Endodermal cell (in vitro differentiated cells): ENCODE measurements around the gene AATF. TPM values are rescaled to one million over a fixed set of nuclear protein-coding genes. Genes with fewer than 3 reads are reported as not detected.

ENCODE experiments used
- DNase-seq: peaks from one replicate; pipeline ENCODE4 v3.0.0-alpha.2; 2017
- H3K27ac ChIP-seq: 2 replicates; pipeline ENCODE4 v1.5.1; 2013; ENCODE audit warnings: mild to moderate bottlenecking, low read depth, low read length, moderate library complexity
- H3K27me3 ChIP-seq: 2 replicates; pipeline ENCODE4 v1.6.1; 2013; ENCODE audit warnings: mild to moderate bottlenecking, low read length, moderate library complexity; ENCODE audit not compliant: insufficient read depth, control insufficient read depth, poor library complexity, severe bottlenecking
- H3K36me3 ChIP-seq: 2 replicates; pipeline ENCODE4 v1.7.0; 2013; ENCODE audit warnings: mild to moderate bottlenecking, low read length, moderate library complexity; ENCODE audit not compliant: control insufficient read depth, insufficient read depth
- H3K4me1 ChIP-seq: one replicate; pipeline ENCODE4 v1.7.0; 2013; ENCODE audit warnings: low read length; ENCODE audit not compliant: control insufficient read depth, insufficient read depth
- H3K4me3 ChIP-seq: 2 replicates; pipeline ENCODE4 v1.5.1; 2013; ENCODE audit warnings: mild to moderate bottlenecking, low read length, moderate library complexity
- H3K9ac ChIP-seq: 2 replicates; pipeline ENCODE4 v1.6.1; 2013; ENCODE audit warnings: mild to moderate bottlenecking, low read length, moderate library complexity; ENCODE audit not compliant: poor library complexity, severe bottlenecking; ENCODE audit errors: extremely low read depth
- H3K9me3 ChIP-seq: 2 replicates; pipeline ENCODE4 v1.6.1; 2013; ENCODE audit warnings: mild to moderate bottlenecking, low read length, moderate library complexity; ENCODE audit not compliant: control insufficient read depth
- H3K27ac Mint-ChIP-seq: 2 replicates; pipeline ENCODE4 v1.8.0; 2020; ENCODE audit warnings: mixed read lengths
- H3K27me3 Mint-ChIP-seq: 2 replicates; pipeline ENCODE4 v1.8.0; 2021; ENCODE audit warnings: mild to moderate bottlenecking, mixed read lengths; ENCODE audit not compliant: insufficient read depth
- H3K36me3 Mint-ChIP-seq: 2 replicates; pipeline ENCODE4 v1.8.0; 2020; ENCODE audit warnings: low read depth, mixed read lengths
- H3K4me1 Mint-ChIP-seq: 2 replicates; pipeline ENCODE4 v1.8.0; 2020; ENCODE audit warnings: mixed read lengths
- H3K4me3 Mint-ChIP-seq: 2 replicates; pipeline ENCODE4 v1.8.0; 2020; ENCODE audit warnings: mild to moderate bottlenecking, moderate library complexity, mixed read lengths
- H3K9me3 Mint-ChIP-seq: 2 replicates; pipeline ENCODE4 v1.8.0; 2020; ENCODE audit warnings: mild to moderate bottlenecking, mixed read lengths
- WGBS, 2 experiments: methylation state at CpG; one replicate each; pipeline versions ENCODE4 v1.1.5 to v1.1.7; 2013; ENCODE audit warnings: missing lambda C conversion rate in 2 of 2, mixed read lengths in 1 of 2; ENCODE audit not compliant: insufficient coverage in 1 of 2, insufficient read length in 1 of 2; 5-methylcytosine and 5-hydroxymethylcytosine counted together
- total RNA-seq, 2 donors: library from RNA; stranded (reverse); fragmentation: NEBNext Ultra II Directional in 1 of 2; extraction: Animal tissue kit (Norgen Biotek cat#: 25700) in 1 of 2; gene quantifications; 2 replicates in 1 of 2; 3 replicates in 1 of 2; pipeline ENCODE4 v1.2.1, GENCODE V29; 2021
- TF ChIP-seq, protein P1 (sequence below): fragments of 200-600 bp; sonication (generic); conservative IDR thresholded peaks from 2 replicates; pipeline ENCODE4 v1.5.0; 2021; ENCODE audit warnings: antibody characterized with exemption, mild to moderate bottlenecking

Gene AATF
- total RNA-seq, 2 donors from 2014 or later, result 90.7 TPM

DNA sequence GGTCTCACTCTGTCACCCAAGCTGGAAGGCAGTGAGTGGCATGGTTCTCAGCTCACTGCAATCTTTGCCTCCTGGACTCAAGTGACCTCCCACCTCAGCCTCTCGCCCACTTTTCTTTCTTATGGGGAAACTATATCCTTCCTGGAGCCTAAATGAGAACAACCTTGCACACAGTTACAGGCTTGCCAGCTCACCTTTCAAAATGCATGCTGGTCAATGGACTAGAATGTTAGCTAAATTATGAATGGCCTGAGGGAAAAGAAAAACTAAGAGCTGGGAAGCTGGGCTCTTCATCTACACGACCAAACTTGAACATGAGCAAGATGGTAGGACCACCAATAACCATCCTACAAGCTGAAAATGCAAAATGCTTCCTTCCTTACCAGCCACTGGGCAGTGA lies 22.1 kb upstream of the AATF start:
- peaks cover 24% of the 10 kb centered on the region for H3K27me3 Mint-ChIP-seq
- 66% methylated on average over 2 of the region's 2 CpGs; no CpG with 5 or more reads in 1 of the 2 experiments for WGBS, 2 experiments
- no peaks in the 10 kb centered on the region for H3K9me3 ChIP-seq
- H3K4me3 Mint-ChIP-seq, result peak overlapping the region; percentile 34
- peaks cover 84% of the 10 kb centered on the region for H3K4me1 Mint-ChIP-seq
- H3K27ac ChIP-seq, result no peak overlapping the region
- peaks cover 20% of the 10 kb centered on the region for H3K27me3 ChIP-seq
- H3K4me1 ChIP-seq, result peaks cover 50% of the 10 kb centered on the region
- TF ChIP-seq, protein P1, sequence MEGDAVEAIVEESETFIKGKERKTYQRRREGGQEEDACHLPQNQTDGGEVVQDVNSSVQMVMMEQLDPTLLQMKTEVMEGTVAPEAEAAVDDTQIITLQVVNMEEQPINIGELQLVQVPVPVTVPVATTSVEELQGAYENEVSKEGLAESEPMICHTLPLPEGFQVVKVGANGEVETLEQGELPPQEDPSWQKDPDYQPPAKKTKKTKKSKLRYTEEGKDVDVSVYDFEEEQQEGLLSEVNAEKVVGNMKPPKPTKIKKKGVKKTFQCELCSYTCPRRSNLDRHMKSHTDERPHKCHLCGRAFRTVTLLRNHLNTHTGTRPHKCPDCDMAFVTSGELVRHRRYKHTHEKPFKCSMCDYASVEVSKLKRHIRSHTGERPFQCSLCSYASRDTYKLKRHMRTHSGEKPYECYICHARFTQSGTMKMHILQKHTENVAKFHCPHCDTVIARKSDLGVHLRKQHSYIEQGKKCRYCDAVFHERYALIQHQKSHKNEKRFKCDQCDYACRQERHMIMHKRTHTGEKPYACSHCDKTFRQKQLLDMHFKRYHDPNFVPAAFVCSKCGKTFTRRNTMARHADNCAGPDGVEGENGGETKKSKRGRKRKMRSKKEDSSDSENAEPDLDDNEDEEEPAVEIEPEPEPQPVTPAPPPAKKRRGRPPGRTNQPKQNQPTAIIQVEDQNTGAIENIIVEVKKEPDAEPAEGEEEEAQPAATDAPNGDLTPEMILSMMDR, result no peak
- no peak overlapping the region for H3K9ac ChIP-seq
- no peak for DNase-seq
- H3K36me3 Mint-ChIP-seq, result peaks cover 32% of the 10 kb centered on the region
- no peaks in the 10 kb centered on the region for H3K9me3 Mint-ChIP-seq
- H3K4me3 ChIP-seq, result peak overlapping the region; percentile 53
- no peak overlapping the region for H3K27ac Mint-ChIP-seq
- H3K36me3 ChIP-seq, result peaks cover 54% of the 10 kb centered on the region

DNA sequence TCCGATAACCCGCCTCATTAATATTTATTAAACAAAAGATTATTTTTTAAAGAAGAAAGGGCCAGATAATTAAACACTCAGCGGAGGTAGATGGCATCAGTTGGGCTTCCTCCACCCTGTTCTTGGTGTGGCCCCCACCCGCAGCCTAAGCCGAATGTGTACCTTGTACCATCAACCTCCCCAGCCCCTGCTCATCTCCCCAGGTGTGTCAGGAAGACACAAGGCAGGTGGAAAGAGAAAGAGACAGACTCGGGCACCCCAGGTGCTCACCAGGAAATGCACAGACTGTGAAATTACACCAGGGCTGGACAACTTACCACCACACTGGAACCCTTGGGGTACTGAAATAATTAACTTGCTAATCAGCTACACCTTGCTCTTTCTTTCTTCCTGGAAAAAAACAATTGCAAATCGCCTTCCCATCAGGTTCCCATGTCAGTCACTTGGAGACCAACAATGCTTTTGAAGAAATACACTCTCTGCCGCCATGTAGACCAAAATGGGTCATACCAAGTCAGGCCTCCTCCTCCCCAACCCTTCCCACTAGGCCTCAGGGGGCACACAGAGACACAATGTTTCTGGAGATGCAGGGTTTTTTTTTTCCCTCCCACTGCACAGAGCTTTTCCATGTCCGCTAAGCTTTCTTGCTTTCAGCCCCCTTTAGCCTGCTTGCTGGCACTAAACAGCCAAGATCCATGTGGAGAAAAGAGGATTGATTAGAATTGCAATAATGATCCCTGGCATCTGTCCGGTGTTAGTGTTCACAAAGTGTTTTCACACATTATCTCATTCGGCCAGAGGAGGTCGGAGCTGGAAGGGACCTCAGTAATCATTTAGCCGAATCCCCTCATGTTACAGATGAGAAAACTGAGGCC lies 20.0 kb upstream of the AATF start:
- TF ChIP-seq, protein P1, result no peak
- H3K9me3 Mint-ChIP-seq, result no peaks in the 10 kb centered on the region
- 60 to 66% methylated on average over 8 to 12 of the region's 13 CpGs for WGBS, 2 experiments
- H3K9me3 ChIP-seq, result no peaks in the 10 kb centered on the region
- H3K9ac ChIP-seq, result no peak overlapping the region
- peak; percentile 59 for DNase-seq
- H3K36me3 Mint-ChIP-seq, result peaks cover 48% of the 10 kb centered on the region
- peaks cover 86% of the 10 kb centered on the region for H3K4me1 Mint-ChIP-seq
- peak overlapping the region; percentile 13 for H3K27ac Mint-ChIP-seq
- peak overlapping the region; percentile 27 for H3K4me3 Mint-ChIP-seq
- H3K27ac ChIP-seq, result no peak overlapping the region
- peaks cover 44% of the 10 kb centered on the region for H3K27me3 Mint-ChIP-seq
- peaks cover 72% of the 10 kb centered on the region for H3K36me3 ChIP-seq
- H3K4me3 ChIP-seq, result no peak overlapping the region
- H3K4me1 ChIP-seq, result peaks cover 41% of the 10 kb centered on the region
- peaks cover 38% of the 10 kb centered on the region for H3K27me3 ChIP-seq

DNA sequence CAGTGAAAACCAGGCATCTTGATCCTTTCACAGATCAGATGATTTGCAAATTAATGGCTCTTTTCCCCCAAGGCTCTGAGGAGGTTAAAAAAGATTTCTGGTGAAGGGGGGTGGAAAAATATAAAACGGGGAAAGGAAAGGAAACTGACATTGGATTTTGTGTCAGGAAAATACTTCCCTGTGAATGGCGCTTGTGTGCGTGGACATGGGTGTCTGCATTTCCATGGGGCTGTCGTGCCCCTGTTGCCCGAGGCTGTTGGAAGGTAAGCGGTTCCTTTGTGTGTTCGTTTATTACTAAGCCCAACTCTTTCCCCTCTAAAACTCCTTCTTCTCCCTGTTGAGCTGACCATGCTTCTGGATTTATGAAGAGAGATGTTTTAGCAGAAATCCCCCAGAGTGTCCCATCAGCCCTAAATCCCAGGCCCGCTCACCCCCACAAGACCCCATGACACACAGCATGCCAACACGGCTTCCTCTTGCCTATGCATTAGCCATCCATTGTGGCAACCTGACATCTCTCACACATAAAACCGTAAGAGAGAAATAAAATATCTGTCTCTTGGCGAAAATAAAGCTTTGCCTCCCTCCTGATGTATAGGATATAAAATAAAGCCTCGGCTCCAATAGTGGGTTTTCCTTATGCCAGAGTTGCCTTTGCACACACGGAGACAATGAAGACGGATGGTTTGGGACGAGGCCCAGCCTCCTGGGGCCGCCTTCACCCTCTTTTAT lies 18.7 kb upstream of the AATF start:
- peak overlapping the region; percentile 38 for H3K27ac Mint-ChIP-seq
- Histone ChIP-seq H3K9ac (no peak overlapping the region), H3K4me1 (peaks cover 33% of the 10 kb centered on the region), H3K27me3 (peaks cover 45% of the 10 kb centered on the region), H3K36me3 (peaks cover 76% of the 10 kb centered on the region), H3K9me3 (no peaks in the 10 kb centered on the region), H3K4me3 (no peak overlapping the region), H3K27ac (no peak overlapping the region)
- H3K4me3 Mint-ChIP-seq, result no peak overlapping the region
- H3K9me3 Mint-ChIP-seq, result no peaks in the 10 kb centered on the region
- peak; percentile 37 for DNase-seq
- TF ChIP-seq, protein P1, result no peak
- H3K36me3 Mint-ChIP-seq, result peaks cover 54% of the 10 kb centered on the region
- 71 to 78% methylated on average over 10 to 16 of the region's 16 CpGs for WGBS, 2 experiments
- peaks cover 50% of the 10 kb centered on the region for H3K27me3 Mint-ChIP-seq
- H3K4me1 Mint-ChIP-seq, result peaks cover 85% of the 10 kb centered on the region
